ENCODE data around the gene KREMEN1.

The KREMEN1 gene

DNA sequence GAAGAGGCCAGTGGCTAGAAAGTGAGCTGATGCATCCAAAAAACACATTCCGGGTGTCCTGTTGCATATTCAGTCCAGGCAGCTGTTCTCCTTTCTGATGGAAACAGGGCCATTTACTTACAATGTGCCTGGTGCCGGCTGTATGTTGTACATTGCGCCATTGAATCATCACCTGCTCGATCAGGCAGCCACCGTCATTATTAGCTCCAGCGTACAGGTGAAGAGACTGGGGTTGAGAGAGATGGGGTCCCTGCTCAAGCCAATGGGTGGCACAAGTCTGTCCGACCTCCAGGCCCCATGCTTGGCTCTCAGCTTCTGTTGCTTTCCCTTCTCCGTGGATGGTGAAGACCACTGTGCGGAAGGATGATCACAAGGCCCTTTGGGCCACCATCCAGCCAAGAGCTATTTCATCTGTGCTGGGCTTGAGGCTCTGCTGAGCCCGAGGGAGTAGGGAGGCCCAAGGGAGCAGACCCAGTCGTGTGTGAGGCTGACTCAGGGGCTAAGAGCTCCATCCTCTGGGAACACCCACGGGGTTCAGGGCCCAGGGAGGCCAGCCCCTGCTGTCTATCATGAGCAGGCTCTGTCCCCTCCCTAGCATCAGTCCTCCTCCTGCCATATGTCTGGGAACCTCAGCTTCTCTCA is 112.1 kb downstream of the KREMEN1 start:
- no peak for DNase-seq (ENCODE audit: low read depth, low spot score)

DNA sequence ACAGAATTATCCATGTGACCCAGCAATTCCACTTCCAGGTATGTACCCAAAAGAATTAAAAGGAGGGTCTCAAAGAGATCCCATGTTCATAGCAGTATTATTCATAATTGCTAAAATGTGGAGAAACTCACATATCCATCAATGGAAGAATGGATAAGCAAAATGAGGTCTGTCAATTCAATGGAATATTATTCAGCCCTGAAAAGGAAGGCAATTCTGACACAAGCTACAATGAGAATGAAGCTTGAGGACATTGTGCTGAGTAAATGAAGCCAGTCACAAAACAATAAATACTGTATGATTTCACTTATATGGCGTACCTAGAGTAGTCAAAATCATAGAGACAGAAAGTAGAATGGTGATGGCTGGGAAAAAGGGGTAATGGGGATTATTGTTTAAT is 113.5 kb downstream of the KREMEN1 start:
- no peak for DNase-seq (ENCODE audit: low read depth, low spot score)

DNA sequence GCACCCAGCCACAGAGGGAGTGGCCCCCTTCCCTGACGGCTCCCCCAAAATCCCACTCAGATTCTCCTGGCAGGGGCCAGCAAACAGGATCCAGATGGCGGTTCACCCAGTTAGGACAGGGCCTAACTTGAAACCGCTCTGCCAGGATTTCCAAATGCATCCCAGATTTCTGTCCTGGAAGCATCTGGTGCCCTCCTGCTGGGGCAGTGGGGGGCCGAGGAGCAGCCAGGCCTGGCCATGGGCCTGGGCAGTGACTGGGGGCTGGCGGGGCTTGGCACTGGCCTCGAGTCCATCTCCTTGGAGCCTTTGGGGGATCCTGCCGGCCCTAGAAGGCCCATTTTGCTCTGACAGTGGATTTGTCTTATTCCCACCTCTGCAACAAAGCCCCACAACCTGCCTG is 115.0 kb downstream of the KREMEN1 start:
- no peak for DNase-seq (ENCODE audit: low read depth, low spot score)

DNA sequence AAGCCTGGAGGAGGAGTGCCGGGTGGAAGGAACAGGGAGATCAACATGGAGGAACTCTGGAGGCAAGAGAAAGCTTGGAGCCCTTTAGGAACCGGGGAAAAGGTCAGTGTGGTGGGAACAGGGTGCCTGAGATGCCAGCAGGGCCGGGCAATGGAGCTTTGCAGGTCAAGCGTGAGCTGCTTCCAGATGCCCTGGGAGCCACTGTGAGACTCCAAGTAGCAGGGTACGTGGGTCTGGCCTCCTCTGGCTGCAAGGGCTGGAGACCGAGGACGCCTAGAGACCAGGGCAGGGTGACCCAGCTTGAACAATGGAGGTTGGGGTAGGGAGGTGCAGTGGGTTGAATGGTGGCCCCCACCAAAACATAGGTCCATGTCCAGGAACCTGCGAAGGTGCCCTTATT is 117.2 kb downstream of the KREMEN1 start:
- no peak for DNase-seq (ENCODE audit: low read depth, low spot score)

DNA sequence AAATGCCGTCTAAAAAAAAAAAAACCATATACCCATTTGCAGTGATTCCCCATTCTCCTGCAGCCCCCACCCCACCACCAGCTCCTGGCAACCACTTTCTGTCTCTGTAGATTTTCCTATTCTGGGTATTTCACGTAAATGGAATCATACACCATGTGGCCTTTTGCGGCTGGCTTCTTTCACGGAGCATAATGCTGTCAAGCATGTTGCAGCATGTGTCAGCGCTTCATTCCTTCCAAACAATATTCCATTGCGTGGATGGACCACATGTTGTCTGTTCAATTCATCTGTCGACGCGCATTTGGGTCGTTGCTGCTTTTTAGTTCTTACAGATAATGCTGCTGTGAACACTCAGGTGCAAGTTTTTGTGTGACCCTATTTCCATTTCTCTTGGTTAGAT is 118.1 kb downstream of the KREMEN1 start:
- DNase-seq (ENCODE audit: low read depth, low spot score): no peak

DNA sequence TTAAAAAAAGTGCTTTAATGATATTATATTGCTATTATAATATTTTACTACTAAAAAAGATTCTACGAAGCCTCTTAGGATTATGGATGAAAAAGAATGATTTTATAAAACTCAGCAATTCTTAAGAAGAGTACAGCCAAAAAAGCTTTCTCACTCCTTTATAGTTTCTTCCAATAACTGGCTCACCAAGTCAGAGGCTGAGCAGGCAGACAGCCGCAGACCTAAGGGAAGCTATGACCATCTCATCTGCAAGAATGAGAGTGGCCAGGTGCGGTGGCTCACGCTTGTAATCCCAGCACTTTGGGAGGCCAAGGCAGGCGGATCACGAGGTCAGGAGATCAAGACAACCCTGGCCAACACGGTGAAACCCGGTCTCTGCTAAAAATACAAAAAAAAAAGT is 120.2 kb downstream of the KREMEN1 start:
- no peak for DNase-seq (ENCODE audit: low read depth, low spot score)

DNA sequence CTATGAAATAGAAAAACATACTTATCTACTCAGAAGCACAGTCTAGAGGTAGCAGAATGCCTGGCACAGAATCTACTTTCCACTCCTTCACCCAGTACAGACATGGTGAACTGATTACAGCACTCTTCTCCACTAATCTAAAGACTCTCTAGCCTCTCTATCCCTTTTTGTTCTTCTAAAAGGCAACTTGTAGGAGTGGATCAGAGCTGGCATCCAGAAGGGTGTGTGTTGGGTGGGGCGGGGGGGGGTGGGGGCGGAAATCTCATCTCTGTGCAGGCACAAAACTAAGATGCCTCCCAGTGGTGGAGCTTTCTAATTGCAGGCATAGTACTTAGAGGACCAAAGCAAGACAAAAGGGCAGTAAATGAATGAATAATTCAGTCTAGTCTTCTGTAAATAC is 121.3 kb downstream of the KREMEN1 start:
- no peak for DNase-seq (ENCODE audit: low read depth, low spot score)

DNA sequence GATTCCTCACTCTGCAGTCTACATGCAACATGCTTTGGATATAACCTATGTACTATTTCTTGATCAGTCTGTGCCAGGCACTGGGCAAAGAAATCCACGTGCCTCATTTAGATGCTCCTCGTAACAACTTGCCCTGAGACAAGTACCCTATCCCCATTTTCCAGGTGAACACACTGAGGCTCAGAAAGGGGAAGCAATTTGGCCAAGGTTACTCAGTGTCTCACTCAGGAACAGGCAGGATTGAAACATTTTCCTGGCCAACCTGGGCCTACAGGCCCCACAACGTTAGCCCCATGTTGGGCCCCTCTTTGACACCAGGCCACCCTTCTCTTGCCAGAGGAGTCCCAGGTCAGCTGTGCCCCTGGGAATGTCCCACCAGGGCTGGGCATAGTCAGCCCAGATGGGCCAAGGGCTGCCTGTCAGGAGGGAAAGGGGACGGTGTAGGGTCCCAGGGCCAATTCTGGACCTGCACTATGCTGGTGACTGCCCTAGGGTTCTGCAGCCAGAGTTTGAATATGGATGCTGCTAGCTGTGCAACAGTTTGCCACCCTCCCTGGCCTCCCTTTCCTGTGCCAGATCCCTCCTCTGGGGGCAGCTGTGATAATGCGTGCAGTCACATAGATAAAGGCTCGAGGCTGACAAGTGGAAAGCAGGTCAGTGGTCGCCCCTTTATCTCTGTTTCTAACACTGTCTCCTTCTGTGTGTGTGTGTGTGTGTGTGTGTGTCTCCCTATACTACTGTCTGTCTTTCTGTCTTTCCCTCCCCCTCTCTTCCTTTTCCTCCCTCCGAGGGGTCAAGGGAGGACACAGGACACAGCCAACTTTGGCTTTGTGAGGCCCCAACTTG is 122.5 kb downstream of the KREMEN1 start:
- no peak for DNase-seq (ENCODE audit: low read depth, low spot score)

DNA sequence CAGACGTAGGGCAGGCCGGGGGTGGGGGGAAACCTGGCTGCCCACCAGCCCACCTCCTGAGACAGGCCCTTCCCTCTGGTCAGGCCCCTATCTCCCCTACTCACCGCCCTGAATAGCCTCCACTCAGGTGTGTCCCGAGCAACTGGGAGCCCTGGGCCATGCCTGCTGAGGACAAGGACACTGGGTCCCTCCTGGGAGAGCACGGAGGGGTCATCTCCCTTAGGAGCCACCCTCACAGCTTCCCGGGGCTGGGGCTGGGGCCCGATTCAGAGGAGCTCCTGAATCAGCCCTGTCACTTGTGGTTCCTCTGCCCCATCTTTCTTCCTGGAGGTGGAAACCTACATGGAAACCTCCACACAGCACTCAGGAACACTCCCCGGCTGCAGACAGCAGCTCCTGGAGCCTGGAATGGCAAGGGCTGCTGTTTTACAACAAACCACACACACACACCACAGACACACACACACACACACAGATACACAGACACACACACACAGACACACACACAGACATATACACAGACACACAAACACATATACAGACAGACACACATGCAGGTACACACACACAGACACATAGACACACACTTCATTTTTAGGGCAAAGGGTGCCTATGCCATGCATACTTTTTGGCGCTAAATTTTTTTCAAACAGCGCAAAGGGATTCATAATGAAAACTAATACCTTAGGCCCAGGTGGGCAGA is 123.3 kb downstream of the KREMEN1 start:
- DNase-seq (ENCODE audit: low read depth, low spot score): no peak

DNA sequence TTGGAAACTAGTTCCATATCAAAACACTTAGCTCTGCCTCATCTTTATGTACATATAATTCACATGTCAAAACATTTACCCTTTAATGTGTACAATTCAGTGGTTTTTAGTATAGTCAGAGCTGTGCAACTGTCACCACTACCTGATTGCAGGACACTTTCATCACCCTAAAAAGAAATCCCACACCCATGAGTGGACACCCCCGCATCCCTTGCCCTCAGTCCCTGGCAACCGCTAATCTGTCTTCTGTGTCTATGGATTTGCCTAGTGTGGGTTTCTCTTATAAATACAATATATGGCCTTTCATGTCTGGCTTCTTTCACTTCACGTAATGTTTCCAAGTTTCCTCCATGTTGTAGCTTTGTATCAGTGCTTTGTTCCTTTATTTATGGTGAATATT is 124.3 kb downstream of the KREMEN1 start:
- DNase-seq (ENCODE audit: low read depth, low spot score): no peak

DNA sequence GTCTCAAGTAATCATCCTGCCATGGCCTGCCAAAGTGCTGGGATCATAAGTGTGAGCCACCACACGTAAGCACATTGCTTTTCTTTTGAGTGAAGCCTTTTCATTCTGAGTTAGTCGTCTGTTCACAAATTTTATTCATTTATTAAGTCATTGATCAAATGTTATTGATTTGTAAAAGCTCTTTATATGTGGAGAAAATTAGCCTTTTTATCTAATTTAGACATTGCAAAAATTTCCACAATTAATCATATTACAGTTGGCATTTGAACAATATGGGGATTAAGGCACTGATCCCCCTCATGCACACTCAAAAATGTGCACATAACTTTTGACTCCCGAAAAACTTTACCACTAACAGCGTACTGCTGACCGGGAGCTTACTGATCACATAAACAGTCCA is 125.4 kb downstream of the KREMEN1 start:
- DNase-seq (ENCODE audit: low read depth, low spot score): no peak

DNA sequence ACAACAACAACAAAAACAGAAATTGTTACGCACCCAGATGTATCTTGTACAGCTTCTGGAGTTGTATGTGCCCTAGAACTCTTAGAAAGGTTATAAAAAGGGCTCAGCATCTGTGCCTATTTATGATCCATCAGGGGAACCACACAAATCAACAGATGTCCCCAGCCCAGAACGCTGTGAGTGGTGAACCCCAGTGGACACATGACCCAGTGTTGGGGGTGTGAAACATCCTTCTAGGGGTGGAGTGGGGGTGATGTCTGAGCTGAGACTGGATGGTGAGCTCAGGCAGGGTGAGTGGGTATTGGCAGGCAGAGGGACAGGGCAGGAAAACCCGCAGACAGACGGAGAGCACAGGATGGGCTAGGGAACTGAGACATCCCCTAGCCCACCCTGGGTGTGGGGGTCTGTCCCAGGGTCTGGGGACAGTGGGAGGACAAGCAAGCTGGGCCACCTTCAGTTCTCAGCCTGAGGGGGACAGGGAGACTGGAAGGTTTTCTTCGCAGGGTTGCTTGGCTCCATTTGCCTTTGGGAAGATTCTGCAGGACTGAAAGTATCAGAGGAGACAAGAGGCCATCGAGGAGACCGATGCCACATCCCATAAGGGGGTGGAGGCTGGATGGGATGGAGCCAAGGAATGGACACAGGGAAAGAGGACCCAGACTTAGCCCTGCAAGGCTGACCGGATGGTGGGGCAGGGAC is 127.0 kb downstream of the KREMEN1 start:
- no peak for DNase-seq (ENCODE audit: low read depth, low spot score)

DNA sequence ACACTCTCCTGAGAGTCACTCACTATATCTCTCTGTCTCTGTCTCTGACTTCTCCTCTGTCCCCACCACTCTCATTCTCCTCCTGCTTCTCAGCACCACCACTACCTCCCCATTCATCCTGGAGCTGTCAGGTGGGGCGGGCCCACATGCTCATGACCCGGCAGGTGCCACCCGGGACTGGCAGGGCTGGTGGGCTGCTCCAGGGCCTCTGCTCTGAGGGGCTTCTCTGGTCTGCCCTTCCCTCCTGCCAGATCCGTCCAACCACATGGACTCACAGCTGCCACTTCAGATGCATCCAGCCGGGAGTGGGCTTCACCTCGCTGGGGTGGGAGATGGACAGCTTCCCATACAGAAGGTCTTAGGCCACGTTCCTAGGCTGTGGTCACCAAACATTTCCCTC is 128.1 kb downstream of the KREMEN1 start:
- no peak for DNase-seq (ENCODE audit: low read depth, low spot score)

DNA sequence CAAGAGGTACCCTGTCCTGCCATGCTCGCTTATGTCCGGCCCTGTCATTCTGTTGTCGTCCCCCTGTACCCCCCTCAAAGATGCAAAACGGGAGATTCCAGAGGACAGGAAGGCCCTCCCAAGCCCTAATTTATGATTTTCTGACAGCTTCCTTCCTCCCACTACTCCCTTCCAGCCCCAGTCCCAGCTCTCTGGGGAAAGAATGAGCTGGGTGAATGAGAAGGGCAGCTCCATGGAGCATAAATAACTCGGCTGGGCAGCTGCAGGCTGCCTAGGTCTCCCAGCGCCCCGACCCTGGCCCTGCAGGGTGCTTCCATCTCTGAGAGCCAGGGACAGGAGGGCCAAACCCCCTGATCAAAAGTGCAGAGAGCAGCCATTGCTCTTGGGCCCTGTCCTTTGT is 128.9 kb downstream of the KREMEN1 start:
- no peak for DNase-seq (ENCODE audit: low read depth, low spot score)

DNA sequence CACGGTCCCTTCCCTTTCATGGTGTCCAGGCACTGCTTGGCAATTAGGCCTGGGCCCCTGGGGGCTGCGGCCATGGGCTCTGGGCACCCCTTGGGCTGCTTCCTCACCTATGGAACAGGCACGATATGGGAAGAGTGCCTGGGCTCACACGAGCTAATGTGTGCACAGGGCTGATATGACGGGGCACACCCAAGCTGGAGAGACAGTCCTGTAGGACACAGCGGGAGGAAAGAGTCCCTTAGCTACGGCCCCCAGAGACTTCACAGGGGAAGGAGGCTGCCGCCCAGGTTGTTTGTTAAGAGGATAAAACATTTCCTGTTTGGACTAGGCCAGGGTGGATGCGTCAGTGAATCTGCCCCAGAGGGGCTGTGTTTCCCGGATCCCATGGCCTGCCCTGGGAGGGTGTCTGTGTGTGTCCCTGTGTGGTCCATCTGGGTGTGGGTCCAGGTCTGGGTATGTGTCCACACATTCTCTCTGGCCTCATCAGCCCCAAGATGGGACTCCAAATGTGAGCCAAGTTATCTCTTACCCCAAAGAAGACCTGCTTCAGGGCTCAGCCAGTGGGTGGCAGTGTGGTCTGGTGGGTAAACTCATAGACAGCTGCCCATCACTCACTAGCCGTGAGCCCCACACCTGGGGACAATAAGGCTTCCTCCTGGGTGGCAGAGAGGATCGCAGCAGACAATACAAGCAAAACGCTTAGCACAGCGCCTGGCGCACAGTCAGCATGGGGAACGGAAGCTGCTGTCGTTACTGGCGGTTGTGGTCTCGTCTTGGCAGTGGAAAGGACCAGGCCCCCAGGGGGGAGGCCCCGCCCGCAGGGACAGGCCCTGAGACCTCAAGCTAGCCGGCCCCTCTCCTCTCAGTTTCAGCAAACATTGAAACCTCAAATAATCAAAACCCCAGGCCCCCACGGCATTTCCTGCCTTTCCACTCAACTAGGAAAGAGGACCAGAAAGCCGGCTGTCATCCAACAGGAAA is 129.7 kb downstream of the KREMEN1 start:
- DNase-seq (ENCODE audit: low read depth, low spot score): peak; percentile 63

DNA sequence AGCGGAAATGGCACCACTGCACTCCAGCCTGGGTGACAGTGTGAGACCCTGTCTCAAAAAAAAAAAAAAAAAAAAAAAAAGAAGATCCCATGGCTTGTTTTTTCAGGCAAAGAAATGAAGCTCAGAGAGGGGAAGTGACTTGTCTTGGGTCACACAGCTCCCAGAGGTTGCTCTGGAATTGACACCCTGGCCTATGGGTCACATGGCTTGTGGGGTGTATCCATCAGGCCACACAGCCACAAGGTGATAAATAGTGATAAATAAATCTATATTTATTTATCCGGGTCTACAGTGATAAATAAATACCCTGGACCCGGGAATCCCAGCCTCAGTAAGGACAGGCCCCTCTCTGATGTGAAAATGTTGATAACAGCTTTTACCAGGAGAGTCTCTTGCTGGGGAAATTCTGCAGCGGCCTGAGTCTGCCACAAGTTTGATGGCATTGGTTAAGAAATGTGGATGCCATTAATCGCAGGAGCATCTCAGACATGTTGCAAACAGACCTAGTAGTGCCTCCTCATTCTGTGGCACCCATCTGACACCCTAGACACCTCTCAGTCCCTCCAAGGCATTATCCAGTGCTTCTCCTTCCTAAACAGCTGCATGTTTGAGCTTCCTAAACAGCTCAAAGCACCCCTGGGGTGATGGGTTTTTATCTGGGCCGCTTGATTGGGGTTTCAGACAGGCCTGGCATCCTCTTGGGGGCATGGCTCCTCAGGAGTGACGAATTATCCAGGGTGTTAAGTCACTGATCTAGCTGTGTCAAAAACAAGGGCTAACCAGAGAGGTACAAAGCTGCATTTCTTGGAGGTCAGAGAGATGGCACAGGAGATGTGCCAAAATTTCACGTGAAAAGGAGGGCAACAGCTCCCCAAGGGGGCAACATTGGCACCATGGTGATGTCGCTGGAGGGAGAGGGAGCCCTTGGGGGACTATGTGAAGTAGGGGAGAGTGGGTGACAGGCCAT is 130.9 kb downstream of the KREMEN1 start:
- no peak for DNase-seq (ENCODE audit: low read depth, low spot score)

DNA sequence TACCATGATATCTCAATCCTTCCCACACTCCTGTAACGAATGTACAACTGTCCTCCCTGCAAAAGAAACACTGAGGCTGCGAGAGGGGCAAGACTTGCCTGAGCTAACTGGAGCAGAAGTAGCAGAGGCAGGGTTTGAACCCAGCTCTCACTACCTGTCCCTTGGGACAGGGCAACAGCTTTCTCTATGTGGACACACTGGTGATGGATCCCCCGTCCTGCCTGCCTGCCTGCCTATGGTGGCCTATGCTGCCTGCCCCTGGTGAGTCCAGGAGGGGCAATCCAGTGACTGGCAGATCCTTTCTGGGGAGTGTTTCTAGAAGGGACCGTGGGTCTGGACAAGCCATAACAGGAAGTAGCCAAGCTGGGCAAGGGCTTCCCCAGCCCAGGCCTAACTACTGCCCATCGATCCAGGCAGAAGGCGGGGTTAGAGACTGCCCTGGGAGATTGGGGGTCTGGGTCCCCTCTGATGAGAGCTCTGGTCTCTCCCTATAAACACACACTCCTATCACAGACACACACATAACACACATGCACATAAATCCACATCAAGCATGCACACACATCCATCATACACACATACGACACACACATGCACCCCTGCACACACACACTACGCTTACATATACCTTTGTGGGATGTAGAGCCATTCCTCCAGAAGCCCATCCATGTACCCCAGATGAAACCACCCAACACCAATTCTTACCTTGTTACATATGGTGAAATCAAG is 131.8 kb downstream of the KREMEN1 start:
- DNase-seq (ENCODE audit: low read depth, low spot score): no peak

DNA sequence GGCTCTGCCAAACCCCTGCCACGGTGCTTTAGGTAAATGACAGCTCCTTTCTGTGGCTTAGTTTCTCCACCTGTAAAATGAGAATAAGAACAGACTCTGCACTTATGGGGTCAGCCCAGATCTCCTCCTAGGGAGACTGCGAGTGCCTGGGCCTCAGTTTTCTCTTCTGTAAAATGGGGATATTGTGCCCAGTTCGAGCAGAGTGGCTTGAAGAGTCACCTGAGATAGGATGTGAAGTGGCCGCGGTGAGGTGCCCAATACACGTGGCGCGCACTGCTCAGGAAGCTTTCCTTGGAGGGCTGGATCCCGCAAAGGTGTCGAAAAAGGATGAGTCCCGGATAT is 132.4 kb downstream of the KREMEN1 start:
- no peak for DNase-seq (ENCODE audit: low read depth, low spot score)

All from ELF-1 (cell line).